Panc1 (cell line): ENCODE data around the gene ATP5IF1. TPM values are rescaled to one million over a fixed set of nuclear protein-coding genes. Genes with fewer than 3 reads are reported as not detected.

Experiments used
- ATAC-seq: fragments of 200-7000 bp; cut with Tn5 transposase; 2 replicates; pipeline ENCODE4 v1.9.1; 2020; ENCODE audit warnings: mild to moderate bottlenecking, moderate library complexity
- BruUV-seq: library from RNA; stranded (reverse); fragments of 400-500 nt; replicated peaks from 2 replicates; lab custom pipeline; 2021; lab: Mats Ljungman, UMichigan
- CTCF ChIA-PET: fragments of 300-600 bp; sonication (Branson Sonifier 250); formaldehyde crosslinking; loops from one replicate; lab custom pipeline; 2022; ENCODE audit warnings: antibody characterized with exemption; lab: Charles Lee
- POLR2A ChIA-PET: fragments of 300-600 bp; sonication (Branson Sonifier 250); formaldehyde crosslinking; loops from one replicate; lab custom pipeline; 2022; ENCODE audit warnings: antibody characterized with exemption; lab: Charles Lee
- DNase-seq: peaks from one replicate; pipeline ENCODE4 v3.0.0-alpha.2; 2010; ENCODE audit warnings: low read depth, low spot score
- H3K27ac ChIP-seq: 2 replicates; pipeline ENCODE4 v1.5.1; 2011; ENCODE audit warnings: mild to moderate bottlenecking, low read length, inconsistent platforms
- H3K27me3 ChIP-seq: fragments of 200-500 bp; sonication (Bioruptor generic); 2 replicates; pipeline ENCODE4 v1.6.0; 2014; ENCODE audit warnings: low read length, inconsistent platforms; ENCODE audit not compliant: control insufficient read depth, insufficient read depth
- H3K36me3 ChIP-seq: fragments of 200-500 bp; sonication (Bioruptor generic); 2 replicates; pipeline ENCODE4 v1.5.1; 2014; ENCODE audit warnings: inconsistent platforms, mild to moderate bottlenecking, low read length, moderate library complexity; ENCODE audit not compliant: control insufficient read depth, insufficient read depth
- H3K4me1 ChIP-seq: 2 replicates; pipeline ENCODE4 v1.5.1; 2011; ENCODE audit warnings: inconsistent platforms, mild to moderate bottlenecking, low read length, moderate library complexity; ENCODE audit not compliant: control insufficient read depth, insufficient read depth
- H3K4me3 ChIP-seq, 2 experiments: 2 replicates each; pipeline ENCODE4 v1.5.1; 2011 to 2012; ENCODE audit warnings: low read depth in 2 of 2, low read length in 2 of 2, mild to moderate bottlenecking in 2 of 2, inconsistent platforms in 1 of 2, moderate library complexity in 1 of 2
- H3K9me3 ChIP-seq: fragments of 200-500 bp; sonication (Bioruptor generic); 2 replicates; pipeline ENCODE4 v1.5.1; 2014; ENCODE audit warnings: low read depth, mild to moderate bottlenecking, inconsistent platforms, low read length, moderate library complexity; ENCODE audit not compliant: control insufficient read depth, insufficient read depth
- CTCF ChIP-seq: fragments of 450-650 bp; IDR thresholded peaks from 2 replicates; pipeline ENCODE4 v1.5.1; 2017; ENCODE audit warnings: mild to moderate bottlenecking
- POLR2AphosphoS5 ChIP-seq: IDR thresholded peaks from 2 replicates; pipeline ENCODE4 v1.6.1; 2012; ENCODE audit warnings: mild to moderate bottlenecking, low read depth, low read length, moderate library complexity
- REST ChIP-seq, 2 experiments: IDR thresholded peaks; 2 replicates each; pipeline ENCODE4 v1.6.1; 2011 to 2012; ENCODE audit warnings: low read depth in 2 of 2, control low read depth in 1 of 2, low read length in 1 of 2, mild to moderate bottlenecking in 1 of 2, moderate library complexity in 1 of 2; ENCODE audit not compliant: insufficient read depth in 1 of 2
- SIN3A ChIP-seq: IDR thresholded peaks from 2 replicates; pipeline ENCODE4 v1.6.1; 2012; ENCODE audit warnings: low read depth, mild to moderate bottlenecking, low read length, moderate library complexity, borderline replicate concordance; ENCODE audit not compliant: insufficient read depth
- TCF7L2 ChIP-seq: IDR thresholded peaks from 2 replicates; pipeline ENCODE4 v1.6.1; 2011; ENCODE audit warnings: mild to moderate bottlenecking, low read depth, low read length, inconsistent platforms
- in situ Hi-C: cut with HindIII; loops from 2 replicates; pipeline ENCODE4 v1.10.0; 2016; ENCODE audit warnings: low sequenced_read_pairs, low pct_unique_long_range_greater_than_20kb
- intact Hi-C: fragments of 100-400 bp; cut with micrococcal nuclease; formaldehyde crosslinking; loops from one replicate; pipeline ENCODE4 v1.10.0; 2022; ENCODE audit not compliant: unreplicated experiment
- total RNA-seq: library from RNA; stranded (reverse); gene quantifications from one replicate; pipeline ENCODE4 v1.2.1, GENCODE V29; 2021; ENCODE audit not compliant: unreplicated experiment

ATP5IF1 gene
- total RNA-seq, 1 experiment from 2014 or later = 94.5 TPM

- Histone ChIP-seq H3K4me3 (no peak overlapping the region), H3K36me3 (no peaks in the 10 kb centered on the region), H3K27me3 (no peaks in the 10 kb centered on the region), H3K4me1 (peaks cover 27% of the 10 kb centered on the region), H3K9me3 (no peaks in the 10 kb centered on the region), H3K27ac (no peak overlapping the region)
- POLR2A ChIA-PET = no interaction called here
- intact Hi-C loops (loop anchor here (10.0 kb wide), 1 partner anchor 59 kb away; the partner anchor contains the start of gene MED18), in situ Hi-C loops (no loop called here)
- DNase-seq = no peak
- no peak for ATAC-seq
- TF ChIP-seq TCF7L2 (no peak), POLR2AphosphoS5 (no peak), REST (IDR thresholded peaks at IDR 0.05; ENCODE audit: insufficient read depth in 1 of 2, low read depth in 2 of 2, low read length in 1 of 2) (no peak), SIN3A (no peak), CTCF (no peak)
- no TSS peak for BruUV-seq
- CTCF ChIA-PET = no interaction called here
Measured at GRCh38 chr1:28265577-28265976, 29.7 kb downstream of the ATP5IF1 start.

GRCh38 chr1:28266920-28267322, 31.0 kb downstream of the ATP5IF1 start:
- peaks cover 17% of the 10 kb centered on the region for H3K4me1 ChIP-seq
- no peak overlapping the region for H3K4me3 ChIP-seq
- DNase-seq (no peak), ATAC-seq (no peak)
- POLR2A ChIA-PET = no interaction called here
- CTCF ChIA-PET = no interaction called here
- no peak for TF ChIP-seq SIN3A
- no peaks in the 10 kb centered on the region for H3K27me3 ChIP-seq
- no peaks in the 10 kb centered on the region for H3K36me3 ChIP-seq
- in situ Hi-C loops (no loop called here), intact Hi-C loops (loop anchor here (10.0 kb wide), 1 partner anchor 58 kb away; the partner anchor contains the start of gene MED18)
- no peaks in the 10 kb centered on the region for H3K9me3 ChIP-seq
- no peak overlapping the region for H3K27ac ChIP-seq
- no TSS peak for BruUV-seq

- Histone ChIP-seq H3K27me3 (no peaks in the 10 kb centered on the region), H3K36me3 (no peaks in the 10 kb centered on the region), H3K9me3 (no peaks in the 10 kb centered on the region), H3K27ac (no peak overlapping the region), H3K4me3 (no peak overlapping the region), H3K4me1 (peaks cover 15% of the 10 kb centered on the region)
- intact Hi-C loops (loop anchor here (10.0 kb wide), 1 partner anchor 57 kb away; the partner anchor contains the start of gene MED18), in situ Hi-C loops (no loop called here)
- ATAC-seq (no peak), DNase-seq (no peak)
- BruUV-seq = no TSS peak
- CTCF ChIA-PET = no interaction called here
- POLR2A ChIA-PET = no interaction called here
- TF ChIP-seq POLR2AphosphoS5 = no peak
- no peak for TF ChIP-seq CTCF
- no peak for TF ChIP-seq REST (IDR thresholded peaks at IDR 0.05; ENCODE audit: insufficient read depth in 1 of 2, low read depth in 2 of 2, low read length in 1 of 2)
Measured at GRCh38 chr1:28267633-28268032, 31.7 kb downstream of the ATP5IF1 start.
